HG03196 (cell line): ENCODE measurements around the gene CARS2.
"Not testable (repeated sequence)": the region's sequence is repeated elsewhere in the genome, so short reads cannot be mapped to it uniquely, and the experiment has no call there.

Experiments used
- ATAC-seq: cut with Tn5 transposase; IDR thresholded peaks from one replicate; pipeline ENCODE4 v1.9.1; 2021; ENCODE audit not compliant: unreplicated experiment

CARS2 gene

DNA sequence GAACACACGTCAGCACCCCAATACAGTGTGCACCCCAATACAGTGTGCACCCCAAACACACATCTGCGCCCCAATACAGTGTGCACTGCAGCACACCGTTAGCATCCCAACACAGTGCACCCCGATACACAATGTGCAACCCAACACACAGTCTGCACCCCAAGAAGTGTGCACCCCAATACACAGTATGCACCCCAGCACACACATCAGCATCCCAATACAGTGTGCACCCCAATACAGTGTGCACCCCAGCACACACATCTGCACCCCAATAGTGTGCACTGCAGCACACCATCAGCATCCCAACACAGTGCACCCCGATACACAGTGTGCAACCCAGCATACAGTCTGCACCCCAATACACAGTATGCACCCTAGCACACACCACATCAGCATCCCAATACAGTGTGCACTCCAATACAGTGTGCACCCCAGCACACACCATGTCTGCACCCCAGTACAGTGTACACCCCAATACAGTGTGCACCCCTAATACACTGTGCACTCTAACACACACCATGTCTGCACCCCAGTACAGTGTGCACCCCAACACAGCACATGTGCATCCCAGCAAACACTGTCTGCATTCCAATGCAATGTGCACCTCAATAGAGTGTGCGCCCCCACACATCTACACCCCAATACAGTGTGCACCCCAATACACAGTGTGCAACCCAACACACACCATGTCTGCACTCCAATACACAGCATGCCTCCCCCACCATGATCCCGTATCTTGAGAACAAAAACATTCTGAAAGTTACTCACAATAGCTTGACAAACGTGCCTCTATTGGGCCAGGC is 855 bp upstream of the CARS2 start:
- no peak for ATAC-seq

DNA sequence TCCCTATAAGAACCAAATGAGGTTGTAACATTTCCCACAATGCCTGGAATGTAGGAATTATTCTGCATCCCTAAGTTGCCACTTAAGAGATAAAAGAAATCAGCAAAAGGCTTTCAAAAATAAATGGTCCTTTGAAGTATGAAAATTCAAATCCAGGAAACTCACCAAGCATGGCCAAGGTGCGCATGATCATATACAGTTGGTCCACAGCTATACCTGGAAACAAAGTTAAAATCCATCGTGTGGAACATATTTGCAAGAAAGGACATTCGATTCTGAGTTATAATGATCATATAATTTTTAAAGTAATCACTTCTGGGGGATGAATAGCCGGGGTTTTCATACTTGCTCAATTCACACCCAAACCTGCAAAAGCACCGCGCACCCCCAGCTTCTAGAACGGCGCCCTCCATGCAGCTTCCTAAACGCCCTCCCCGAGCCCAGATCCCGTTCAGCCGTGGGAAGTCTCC is 525 bp downstream of the CARS2 start:
- no peak for ATAC-seq

GRCh38 chr13:110702591-110703526 is 3.1 kb downstream of the CARS2 start:
- no peak for ATAC-seq

DNA sequence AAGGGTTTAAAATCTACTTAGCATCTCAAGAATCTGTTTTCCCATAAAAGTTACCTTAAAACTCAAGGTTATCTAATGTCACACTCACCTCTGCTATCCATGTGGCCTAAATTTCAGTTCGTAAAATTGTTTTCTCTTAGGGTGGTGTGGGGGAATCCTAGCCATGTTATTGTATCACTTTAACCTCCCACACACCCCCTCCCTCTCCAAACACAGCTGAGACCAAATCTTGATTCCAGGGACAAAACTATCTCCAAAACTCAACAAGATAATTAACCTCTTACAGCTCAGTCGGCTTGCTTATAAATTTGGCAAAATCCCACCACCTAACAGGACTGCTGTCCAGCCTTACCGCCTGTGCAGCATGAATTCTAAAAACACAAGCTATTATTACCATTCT is 3.8 kb downstream of the CARS2 start:
- ATAC-seq, result no peak

DNA sequence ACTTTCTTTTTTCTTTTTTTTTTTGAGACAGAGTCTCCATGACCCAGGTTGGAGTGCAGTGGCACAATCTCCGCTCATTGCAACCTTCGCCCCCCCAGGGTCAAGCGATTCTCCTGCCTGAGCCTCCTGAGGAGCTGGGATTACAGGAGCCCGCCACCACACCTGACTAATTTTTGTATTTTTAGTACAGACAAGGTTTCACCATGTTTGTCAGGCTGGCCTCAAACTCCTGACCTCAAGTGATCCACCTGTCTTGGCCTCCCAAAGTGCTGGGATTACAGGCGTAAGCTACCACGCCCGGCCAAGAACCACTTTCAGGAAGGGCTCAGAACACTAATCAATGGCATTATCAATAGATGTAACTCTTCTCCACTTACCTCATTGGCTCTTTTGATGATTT is 4.9 kb downstream of the CARS2 start:
- ATAC-seq, result not testable (repeated sequence)

- ATAC-seq, result no peak
Measured at GRCh38 chr13:110700641-110701040, 5.3 kb downstream of the CARS2 start.

DNA sequence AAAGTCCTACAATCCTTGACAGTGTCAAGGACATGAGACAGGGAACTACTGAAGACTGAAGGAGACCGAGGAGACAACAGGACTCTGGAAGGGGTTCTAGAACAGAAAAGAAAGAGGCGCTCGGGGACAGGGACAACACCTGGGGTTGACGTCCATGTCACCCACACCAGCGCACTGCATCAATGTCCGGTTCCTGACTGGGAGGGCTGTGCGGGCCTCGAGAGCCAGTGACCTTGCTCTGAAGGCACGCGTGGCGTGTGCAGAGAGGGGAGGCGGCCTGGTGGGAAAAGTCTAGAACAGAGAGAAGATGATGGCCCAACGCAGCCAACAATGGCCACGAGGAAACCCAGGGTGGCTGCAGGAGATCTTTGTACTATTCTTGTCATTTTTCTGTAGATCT is 5.7 kb downstream of the CARS2 start:
- ATAC-seq, result no peak

DNA sequence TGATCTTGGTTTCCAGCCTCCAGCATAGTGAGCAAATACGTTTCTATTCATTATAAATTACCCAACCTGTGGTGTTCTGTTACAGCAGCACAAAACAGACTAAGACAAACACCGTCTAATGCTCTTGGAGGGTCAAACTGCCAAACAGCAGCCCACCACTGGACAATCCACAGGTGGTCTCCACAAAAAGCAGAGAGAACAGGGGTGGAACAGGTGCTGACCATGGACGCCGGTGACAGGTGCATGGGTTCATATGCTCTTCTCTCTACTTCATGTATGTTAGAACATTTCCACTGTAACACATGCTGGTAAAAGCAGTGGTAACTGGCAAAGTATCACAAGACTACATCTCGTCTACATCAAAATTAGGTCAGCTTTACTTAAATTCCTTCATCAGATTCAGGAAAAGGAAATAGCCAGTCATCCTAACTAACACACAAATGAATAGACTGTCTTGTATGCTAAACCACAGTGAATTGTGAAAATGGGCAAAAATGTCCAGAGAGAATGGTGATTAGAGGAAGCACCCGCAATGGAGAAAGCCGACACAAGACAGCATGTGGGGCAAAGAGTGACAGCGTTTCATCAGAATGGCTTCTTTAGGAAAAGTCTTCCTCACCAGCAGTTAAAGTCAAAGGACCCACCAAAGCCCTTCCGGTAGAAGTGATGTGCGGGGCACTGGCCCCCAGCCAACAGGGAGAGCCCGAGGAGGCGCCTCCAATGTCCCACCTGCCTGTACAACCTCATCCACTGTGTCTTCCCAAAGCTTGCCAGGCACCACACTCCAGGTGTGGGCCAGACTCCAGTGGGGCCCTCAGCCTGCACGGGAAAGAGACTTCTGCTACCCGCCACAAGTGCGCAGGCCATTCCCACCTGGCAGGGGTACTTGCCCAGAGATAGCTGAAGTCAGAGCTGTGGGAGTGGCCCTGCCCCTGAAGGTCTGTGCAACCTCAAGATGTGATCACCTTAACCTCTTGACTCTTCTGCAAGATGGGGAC is 6.5 kb downstream of the CARS2 start:
- no peak for ATAC-seq

DNA sequence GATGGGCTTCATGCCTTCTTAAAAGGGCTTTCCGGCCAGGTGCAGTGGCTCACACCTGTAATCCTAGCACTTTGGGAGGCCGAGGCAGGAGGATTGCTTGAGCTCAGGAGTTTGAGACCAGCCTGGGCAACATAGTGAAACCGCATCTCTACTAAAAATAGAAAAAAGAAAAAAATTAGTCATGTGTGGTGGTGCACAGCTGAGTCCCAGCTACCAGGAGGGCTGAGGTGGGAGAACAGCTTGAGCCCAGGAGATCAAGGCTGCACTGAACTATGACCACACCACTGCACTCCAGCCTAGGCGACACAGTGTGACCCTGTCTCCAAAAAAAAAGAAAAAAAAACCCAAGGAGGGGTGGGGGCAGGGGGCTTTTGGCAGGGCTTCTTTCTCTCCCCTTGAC is 7.2 kb downstream of the CARS2 start:
- ATAC-seq, result no peak

GRCh38 chr13:110697842-110698241 is 8.1 kb downstream of the CARS2 start:
- ATAC-seq, result no peak

GRCh38 chr13:110696776-110697175 is 9.1 kb downstream of the CARS2 start:
- no peak for ATAC-seq

GRCh38 chr13:110695774-110696173 is 10.1 kb downstream of the CARS2 start:
- not testable (repeated sequence) for ATAC-seq

- ATAC-seq, result no peak
Measured at GRCh38 chr13:110690516-110690915, 15.4 kb downstream of the CARS2 start.

- ATAC-seq, result no peak
Measured at GRCh38 chr13:110689711-110690110, 16.2 kb downstream of the CARS2 start.

DNA sequence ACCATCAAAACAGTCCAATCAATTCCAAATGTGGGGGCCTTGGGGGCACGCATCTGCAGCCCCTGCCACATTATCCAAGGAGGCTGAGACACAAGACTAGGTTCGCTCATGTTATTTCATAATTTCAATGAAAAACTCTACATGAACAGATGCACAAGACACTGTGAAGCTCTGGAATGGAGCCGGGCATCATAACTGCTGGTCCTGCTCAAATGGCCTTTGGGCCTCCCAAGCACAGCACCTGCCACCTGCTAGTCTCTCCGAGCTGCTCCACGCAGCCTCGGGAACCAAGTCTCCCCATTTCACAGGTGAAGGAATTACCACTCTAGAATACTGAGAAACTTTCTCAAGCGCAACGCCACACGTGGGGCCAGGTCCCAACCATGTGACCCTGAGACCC is 16.9 kb downstream of the CARS2 start:
- ATAC-seq, result no peak

DNA sequence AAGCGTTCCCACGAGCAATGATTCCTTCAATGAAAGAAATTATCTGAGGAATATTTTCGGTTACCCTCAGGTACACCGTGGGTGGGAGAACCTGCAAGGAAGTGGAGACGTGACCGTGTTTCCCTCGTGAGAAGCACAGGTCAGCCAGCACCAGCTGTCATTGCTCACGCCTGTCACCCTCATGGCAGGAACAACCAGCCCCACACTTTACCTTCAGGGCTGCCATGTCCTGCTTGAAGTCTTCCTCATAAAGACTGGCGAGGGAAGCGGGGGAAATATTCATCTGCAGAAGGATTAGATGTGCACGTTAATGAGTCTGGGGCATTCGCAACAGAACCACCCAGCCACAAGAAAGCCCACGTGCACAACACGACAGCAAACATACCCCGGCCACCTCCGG is 18.2 kb downstream of the CARS2 start:
- ATAC-seq, result no peak

DNA sequence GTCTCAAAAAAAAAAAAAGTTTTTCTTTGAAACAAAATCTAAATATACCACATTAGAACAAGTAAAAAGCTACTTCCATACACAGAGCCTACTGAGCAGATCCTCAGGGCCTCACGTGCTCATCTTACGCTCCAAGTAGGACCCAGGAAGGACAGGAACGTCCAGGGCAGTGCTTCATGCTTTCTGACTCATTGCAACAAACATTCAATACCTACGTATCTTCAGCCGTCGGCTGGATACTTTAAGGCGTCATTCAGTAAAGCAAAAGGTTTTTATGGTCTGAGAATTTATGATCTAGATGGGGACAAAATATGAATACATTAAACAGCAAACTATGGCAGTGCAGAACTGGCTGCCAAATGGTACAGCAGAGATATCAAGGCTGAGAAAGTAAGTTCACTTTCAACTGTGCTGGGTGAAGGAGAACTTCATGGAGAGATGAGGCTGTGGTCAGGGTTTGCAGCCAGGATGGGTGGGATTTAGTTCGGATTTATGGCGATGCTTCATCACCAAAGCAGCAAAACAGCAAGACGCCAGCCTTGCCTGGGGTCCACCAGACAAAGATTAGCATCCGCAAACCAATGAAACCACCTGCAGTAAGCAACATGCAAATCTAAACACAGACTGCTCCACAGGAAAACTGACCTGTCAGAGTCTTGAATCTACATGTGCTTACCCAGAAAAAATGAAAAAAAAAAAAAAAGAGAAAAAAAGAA is 20.5 kb downstream of the CARS2 start:
- no peak for ATAC-seq

DNA sequence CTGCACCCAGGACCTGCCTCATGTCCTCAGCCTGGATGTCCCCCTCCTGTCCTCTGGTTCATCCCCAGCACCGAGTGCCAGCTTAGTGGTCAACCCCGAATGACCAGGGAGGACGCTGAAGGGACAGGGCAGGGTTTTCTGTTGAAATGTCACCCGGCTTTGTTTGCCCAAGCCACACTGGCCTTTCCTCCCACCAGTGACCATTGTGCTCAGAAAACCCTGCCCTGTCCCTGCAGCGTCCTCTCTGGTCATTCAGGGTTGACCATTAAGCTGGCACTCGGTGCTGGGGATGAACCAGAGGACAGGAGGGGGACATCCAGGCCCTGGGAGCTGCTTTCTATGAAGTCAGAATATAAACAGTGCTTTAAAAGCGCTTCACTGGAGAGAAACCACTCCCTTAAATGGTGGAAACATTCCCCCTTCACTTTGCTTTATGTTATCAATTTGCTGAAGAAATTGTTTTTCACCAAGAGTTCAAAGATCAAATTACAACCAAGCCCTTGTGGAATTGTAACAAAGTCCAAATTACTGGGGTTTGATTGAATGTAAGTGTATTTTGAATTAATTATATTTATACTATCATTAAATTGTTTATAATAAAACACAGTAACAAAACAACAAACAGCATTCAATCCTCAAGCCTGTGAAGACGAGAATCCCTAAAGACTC is 21.4 kb downstream of the CARS2 start:
- no peak for ATAC-seq

DNA sequence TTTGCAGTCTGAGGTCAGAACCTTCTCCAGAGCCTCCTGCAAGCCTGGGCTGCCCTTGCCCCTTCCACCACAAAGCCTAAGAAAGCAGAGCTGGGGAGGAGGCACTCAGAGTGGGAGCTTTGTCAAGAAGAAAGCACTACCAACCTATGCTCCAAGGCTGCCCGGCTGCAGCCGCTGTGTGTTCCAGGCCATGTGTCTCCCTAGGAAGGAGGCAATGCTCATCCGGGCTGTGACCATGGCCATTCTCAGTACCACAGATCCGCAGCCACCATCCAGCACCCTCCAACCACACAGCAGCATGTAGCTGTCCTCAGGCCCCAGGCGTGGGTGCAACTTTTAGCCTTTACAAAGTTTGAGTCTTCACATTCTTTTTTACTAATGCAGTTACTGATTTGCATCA is 22.0 kb downstream of the CARS2 start:
- ATAC-seq, result no peak
